PFSK-1 (cell line): ENCODE results near the gene USP4.

Experiments
- FOXP2 ChIP-seq: optimal IDR thresholded peaks from 2 replicates; pipeline ENCODE3; 2011; ENCODE audit warnings: borderline replicate concordance, control low read depth, inconsistent platforms; ENCODE audit not compliant: insufficient read depth; ENCODE audit errors: extremely low read length, extremely low read depth
- POLR2AphosphoS5 ChIP-seq: IDR thresholded peaks from 2 replicates; pipeline ENCODE4 v1.6.1; 2012; ENCODE audit warnings: low read depth, mild to moderate bottlenecking, control low read depth, low read length, moderate library complexity
- SIN3A ChIP-seq: IDR thresholded peaks from 2 replicates; pipeline ENCODE4 v1.6.1; 2012; ENCODE audit warnings: mild to moderate bottlenecking, low read length, moderate library complexity, borderline replicate concordance; ENCODE audit not compliant: insufficient read depth
- TAF1 ChIP-seq: IDR thresholded peaks from 2 replicates; pipeline ENCODE4 v1.6.1; 2012; ENCODE audit warnings: low read length, control low read depth, borderline replicate concordance; ENCODE audit not compliant: insufficient read depth
- TF ChIP-seq, protein P1 (sequence below), 2 experiments: IDR thresholded peaks; 2 replicates each; pipeline versions ENCODE4 v1.6.1 to v1.8.0; 2011 to 2012; ENCODE audit warnings: low read depth in 2 of 2, low read length in 2 of 2, control low read depth in 1 of 2, inconsistent platforms in 1 of 2, mild to moderate bottlenecking in 1 of 2, moderate library complexity in 1 of 2; ENCODE audit not compliant: insufficient read depth in 1 of 2

Gene USP4

DNA sequence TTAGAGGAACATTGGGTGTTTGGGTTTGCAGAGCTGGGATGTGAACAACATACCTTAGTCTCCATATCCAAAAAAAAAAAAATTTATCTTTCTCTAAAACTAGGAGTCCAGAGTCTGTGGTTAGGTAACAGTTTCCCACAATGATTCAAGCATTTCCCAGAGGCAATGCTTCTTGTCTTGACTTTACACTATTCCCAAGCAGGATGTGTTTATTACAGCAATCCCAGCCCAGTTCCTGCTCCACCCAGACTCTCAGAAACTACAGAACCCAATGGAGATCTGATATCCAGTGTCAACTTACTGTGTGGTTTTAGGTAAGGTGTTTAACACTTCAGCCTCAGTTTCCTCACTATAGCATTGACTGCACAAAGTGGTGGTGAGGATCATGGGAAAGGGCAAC is 60.5 kb downstream of the USP4 start:
- no peak for TF ChIP-seq POLR2AphosphoS5
- no peak for TF ChIP-seq SIN3A
- TF ChIP-seq FOXP2 = no peak
- TF ChIP-seq TAF1 = no peak
- TF ChIP-seq, protein P1, sequence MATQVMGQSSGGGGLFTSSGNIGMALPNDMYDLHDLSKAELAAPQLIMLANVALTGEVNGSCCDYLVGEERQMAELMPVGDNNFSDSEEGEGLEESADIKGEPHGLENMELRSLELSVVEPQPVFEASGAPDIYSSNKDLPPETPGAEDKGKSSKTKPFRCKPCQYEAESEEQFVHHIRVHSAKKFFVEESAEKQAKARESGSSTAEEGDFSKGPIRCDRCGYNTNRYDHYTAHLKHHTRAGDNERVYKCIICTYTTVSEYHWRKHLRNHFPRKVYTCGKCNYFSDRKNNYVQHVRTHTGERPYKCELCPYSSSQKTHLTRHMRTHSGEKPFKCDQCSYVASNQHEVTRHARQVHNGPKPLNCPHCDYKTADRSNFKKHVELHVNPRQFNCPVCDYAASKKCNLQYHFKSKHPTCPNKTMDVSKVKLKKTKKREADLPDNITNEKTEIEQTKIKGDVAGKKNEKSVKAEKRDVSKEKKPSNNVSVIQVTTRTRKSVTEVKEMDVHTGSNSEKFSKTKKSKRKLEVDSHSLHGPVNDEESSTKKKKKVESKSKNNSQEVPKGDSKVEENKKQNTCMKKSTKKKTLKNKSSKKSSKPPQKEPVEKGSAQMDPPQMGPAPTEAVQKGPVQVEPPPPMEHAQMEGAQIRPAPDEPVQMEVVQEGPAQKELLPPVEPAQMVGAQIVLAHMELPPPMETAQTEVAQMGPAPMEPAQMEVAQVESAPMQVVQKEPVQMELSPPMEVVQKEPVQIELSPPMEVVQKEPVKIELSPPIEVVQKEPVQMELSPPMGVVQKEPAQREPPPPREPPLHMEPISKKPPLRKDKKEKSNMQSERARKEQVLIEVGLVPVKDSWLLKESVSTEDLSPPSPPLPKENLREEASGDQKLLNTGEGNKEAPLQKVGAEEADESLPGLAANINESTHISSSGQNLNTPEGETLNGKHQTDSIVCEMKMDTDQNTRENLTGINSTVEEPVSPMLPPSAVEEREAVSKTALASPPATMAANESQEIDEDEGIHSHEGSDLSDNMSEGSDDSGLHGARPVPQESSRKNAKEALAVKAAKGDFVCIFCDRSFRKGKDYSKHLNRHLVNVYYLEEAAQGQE (IDR thresholded peaks at IDR 0.05; ENCODE audit: insufficient read depth in 1 of 2, low read depth in 2 of 2, low read length in 2 of 2) = no peak

DNA sequence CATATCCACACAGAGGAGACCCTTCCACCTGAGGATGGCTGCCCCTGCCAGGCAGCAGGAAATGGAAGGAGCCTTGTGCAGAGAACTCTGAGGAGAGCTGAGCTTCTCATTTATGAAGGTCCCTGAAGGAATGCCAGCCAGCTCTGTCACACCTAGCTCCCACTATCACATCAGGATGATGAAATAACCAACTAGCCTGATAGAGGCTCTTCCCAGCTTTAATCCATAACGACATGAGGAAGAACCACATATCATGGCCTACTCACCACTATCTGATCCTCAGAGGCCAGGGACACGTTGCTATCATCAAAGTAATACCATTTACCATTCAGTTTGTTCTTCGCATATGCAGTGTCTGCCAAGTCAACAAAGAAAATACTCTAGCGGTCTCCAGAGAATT is 61.3 kb downstream of the USP4 start:
- no peak for TF ChIP-seq POLR2AphosphoS5
- TF ChIP-seq FOXP2 = no peak
- TF ChIP-seq TAF1 = no peak
- TF ChIP-seq, protein P1 (IDR thresholded peaks at IDR 0.05; ENCODE audit: insufficient read depth in 1 of 2, low read depth in 2 of 2, low read length in 2 of 2) = no peak
- no peak for TF ChIP-seq SIN3A

DNA sequence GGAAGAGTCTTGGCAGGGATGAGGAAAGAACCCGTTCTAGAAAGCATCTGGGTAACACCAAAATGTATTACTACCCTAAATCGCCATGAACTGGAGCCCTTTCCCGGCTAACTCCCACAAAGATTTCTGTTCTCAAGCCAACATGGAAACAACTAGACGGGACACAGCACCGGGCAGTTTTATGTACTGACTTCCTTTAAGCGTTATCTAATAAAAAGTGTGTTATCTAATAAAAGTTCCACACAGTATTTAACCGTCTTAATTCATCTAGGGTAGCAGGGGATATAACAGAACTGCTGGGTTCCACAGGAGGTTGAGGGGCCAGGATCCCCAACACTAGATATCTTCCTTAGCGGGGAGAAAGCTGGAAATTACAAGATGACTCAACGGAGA is 62.5 kb downstream of the USP4 start:
- TF ChIP-seq, protein P1 (IDR thresholded peaks at IDR 0.05; ENCODE audit: insufficient read depth in 1 of 2, low read depth in 2 of 2, low read length in 2 of 2) = no peak
- no peak for TF ChIP-seq FOXP2
- TF ChIP-seq POLR2AphosphoS5 = no peak
- no peak for TF ChIP-seq TAF1
- no peak for TF ChIP-seq SIN3A

DNA sequence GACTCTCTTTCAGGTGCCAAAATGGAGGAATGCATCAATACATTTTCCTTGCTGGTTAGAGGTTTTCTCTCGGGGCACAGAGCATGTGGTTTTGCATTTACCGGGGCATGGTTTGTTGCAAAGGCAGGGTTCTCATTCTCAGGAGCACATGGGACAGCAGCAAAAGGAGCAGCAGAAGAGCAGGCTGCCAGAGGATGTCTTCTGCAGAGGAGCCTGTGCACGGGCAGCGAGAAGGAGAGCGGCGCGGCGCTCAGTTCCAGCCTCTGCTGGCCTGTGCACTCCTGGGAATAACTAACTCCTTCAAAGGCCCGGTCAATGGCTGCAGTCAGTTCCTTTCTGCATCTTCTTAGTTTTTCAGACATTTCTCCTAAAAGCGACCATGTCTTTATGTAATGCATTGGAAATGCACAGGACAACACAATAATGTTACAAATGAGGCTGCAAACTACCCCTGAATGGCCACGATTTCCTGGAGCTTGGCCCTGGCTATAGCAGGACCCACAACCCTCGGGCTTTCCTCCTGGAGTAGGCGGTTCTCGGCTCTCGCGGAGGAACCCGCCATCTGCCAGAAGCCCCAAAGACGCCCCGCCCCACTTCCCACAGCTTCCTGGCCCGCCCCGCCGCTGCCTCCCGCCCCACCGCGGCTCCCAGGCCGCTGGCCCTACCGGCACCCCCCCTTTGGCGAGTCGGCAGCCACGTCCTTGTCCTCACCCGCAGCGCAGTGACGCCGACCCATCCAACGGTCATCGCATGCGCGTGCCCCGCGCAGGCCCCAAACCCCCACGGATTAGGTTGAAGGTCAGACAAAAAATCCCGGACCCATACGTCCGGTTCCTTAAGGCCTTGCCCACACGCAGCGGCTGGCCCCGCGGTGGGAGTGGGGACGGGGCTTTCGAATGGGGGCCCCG is 63.1 kb downstream of the USP4 start, which contains the start of gene C3orf62:
Gene C3orf62 (minus strand): TSS at position 758 of the 908 bp plus-strand sequence. CDS start 360 bp downstream, at position 398.
- TF ChIP-seq POLR2AphosphoS5 (peak; percentile 68; the same call in 1 of the 2 replicates), TAF1 (no peak)

DNA sequence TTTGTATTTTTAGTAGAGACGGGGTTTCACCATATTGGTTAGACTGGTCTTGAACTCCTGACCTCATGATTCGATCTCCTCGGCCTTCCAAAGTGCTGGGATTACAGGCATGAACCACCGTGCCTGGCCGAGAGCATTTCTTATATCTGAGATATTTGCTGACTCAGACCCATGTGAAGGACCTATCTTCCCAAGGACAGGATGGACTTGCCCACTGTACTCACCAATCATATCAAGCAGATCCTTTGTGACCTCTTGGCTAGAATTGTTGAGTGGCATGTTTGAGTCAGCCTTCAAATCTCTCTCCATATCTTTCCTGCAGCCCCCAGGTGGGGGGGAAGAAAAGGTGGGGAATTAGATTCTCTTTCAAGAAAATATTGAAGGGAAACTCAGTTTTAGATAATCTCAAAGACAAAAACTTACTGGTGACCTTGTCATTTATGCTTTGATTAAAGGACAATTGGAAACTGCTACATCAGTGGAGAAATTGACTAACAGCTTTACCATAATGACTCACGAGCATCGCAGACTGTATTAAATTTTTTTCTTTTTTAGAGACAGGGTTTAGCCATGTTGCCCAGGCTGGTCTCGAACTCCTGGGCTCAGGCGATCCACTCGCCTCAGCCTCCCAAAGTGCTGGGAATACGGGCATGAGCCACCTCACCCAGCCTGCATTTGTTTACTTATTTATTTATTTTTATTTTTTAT is 65.9 kb downstream of the USP4 start:
- no peak for TF ChIP-seq TAF1
- no peak for TF ChIP-seq SIN3A
- no peak for TF ChIP-seq POLR2AphosphoS5
- TF ChIP-seq, protein P1 (IDR thresholded peaks at IDR 0.05; ENCODE audit: insufficient read depth in 1 of 2, low read depth in 2 of 2, low read length in 2 of 2) = no peak
- TF ChIP-seq FOXP2 = no peak
